ENCODE results near the gene MEIS3.
"Not testable (repeated sequence)": the region's sequence is repeated elsewhere in the genome, so short reads cannot be mapped to it uniquely, and the experiment has no call there.

The MEIS3 gene

GRCh38 chr19:47417107-47417745 lies 2.1 kb downstream of the MEIS3 start:
- DNase-seq (ENCODE audit: extremely low read depth in 1 of 2, low read depth in 1 of 2): no peak

DNA sequence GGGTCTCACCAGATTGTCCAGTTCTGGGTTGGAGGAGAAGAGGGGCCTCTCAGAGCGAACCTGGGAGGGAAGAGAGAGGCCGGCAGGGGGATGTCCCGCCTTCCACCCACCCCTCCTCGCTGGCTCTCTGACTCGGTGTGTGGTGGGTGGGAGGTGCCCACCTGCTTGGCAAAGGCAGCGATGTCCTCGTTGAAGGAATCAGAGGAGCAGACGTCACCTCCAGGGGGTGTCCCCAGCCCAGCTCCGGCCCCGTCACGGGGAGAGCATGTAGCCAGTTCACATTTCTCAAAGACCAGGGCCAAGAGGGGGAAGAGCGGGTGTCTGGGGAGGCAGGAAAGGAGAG lies 2.7 kb downstream of the MEIS3 start:
- no peak for DNase-seq (ENCODE audit: extremely low read depth in 1 of 2, low read depth in 1 of 2)

DNA sequence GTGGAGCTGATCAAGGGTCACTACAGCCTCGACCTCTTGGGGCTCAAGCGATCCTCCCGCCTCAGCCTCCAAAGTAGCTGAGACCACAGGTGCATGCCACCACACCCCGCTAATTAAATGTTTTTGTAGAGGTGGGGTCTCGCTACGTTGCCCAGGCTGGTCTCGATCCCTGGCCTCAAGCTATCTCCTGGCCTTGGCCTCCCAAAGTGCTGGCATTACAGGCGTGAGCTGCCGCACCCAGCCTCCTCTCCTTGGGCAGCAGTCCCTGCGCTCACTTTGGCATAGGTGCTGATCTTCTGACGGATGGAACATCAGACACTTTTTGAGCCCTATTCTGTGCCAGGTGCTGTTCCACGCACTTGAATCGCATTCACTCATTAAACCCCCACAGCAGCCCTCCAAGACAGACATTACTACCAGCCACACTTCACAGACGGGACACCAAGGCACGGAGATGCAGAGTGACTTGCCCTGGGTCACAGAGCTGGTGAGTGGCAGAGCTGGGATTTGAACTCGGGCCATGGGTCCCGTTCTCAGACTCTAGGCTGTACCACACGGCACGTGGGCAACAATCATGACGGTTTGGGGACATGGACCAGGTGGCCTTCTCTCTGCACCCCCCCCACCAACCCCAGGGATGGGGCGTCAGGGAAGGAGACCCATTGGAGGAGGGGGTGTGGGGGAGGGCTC lies 3.2 kb downstream of the MEIS3 start:
- no peak for DNase-seq (ENCODE audit: extremely low read depth in 1 of 2, low read depth in 1 of 2)

GRCh38 chr19:47414469-47414868 lies 4.9 kb downstream of the MEIS3 start:
- no peak for DNase-seq (ENCODE audit: extremely low read depth in 1 of 2, low read depth in 1 of 2)

- no peak for DNase-seq (ENCODE audit: extremely low read depth in 1 of 2, low read depth in 1 of 2)
Measured at GRCh38 chr19:47413941-47414340, 5.4 kb downstream of the MEIS3 start.

DNA sequence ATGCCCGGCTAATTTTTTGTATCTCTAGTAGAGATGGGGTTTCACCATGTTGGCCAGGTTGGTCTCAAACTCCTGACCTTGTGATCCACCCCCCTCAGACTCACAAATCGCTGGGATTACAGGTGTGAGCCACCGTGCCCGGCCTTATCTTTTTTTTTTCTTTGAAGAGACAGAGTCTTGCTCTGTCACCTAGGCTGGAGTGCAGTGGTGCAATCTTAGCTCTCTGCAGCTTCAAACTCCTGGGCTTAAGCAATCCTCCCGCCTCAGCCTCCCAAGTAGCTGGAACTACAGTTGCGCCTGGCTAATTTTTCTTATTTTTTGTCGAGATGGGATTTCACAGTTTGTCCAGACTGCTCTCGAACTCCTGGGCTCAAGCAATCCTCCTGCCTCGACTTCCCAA lies 7.6 kb downstream of the MEIS3 start:
- DNase-seq (ENCODE audit: extremely low read depth in 1 of 2, low read depth in 1 of 2): not testable (repeated sequence)

- no peak for DNase-seq (ENCODE audit: extremely low read depth in 1 of 2, low read depth in 1 of 2)
Measured at GRCh38 chr19:47411101-47411500, 8.2 kb downstream of the MEIS3 start.

DNA sequence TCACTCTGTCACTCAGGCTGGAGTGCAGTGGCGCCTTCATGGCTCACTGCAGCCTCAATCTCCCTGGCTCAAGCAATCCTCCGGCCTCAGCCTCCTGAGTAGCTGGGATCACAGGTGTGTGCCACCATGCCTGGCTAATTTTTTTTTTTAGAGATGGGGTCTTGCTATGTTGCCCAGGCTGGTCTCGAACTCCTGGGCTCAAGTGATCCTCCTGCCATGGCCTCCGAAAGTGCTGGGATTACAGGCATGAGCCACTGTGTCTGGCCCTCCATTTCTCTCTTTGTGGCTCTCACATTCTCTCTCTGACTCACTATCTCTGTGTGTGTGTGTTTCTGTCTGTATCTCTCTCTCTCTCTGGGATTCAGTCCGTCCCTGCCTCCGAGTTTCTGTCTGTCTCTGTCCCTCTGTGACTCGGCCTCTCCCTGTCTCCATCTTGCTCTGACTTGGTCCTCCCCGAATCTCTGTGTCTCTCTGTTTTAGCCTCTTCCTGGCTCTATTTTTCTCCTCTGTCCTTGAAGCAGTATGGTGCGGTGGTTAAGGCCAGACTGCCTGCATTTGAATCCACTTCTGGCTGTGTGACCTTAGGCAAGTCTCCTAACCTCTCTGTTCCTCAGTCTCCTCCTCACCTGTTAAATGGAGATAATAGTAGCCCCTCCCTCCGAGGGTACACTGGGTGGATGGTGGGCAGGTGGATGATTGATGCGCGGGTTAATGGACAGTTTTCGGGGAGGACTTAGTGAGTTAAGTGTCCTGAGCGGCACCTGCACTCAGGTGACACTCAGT lies 11.0 kb downstream of the MEIS3 start:
- no peak for DNase-seq (ENCODE audit: extremely low read depth in 1 of 2, low read depth in 1 of 2)

- DNase-seq (ENCODE audit: extremely low read depth in 1 of 2, low read depth in 1 of 2): no peak
Measured at GRCh38 chr19:47407417-47407774, 11.9 kb downstream of the MEIS3 start.

DNA sequence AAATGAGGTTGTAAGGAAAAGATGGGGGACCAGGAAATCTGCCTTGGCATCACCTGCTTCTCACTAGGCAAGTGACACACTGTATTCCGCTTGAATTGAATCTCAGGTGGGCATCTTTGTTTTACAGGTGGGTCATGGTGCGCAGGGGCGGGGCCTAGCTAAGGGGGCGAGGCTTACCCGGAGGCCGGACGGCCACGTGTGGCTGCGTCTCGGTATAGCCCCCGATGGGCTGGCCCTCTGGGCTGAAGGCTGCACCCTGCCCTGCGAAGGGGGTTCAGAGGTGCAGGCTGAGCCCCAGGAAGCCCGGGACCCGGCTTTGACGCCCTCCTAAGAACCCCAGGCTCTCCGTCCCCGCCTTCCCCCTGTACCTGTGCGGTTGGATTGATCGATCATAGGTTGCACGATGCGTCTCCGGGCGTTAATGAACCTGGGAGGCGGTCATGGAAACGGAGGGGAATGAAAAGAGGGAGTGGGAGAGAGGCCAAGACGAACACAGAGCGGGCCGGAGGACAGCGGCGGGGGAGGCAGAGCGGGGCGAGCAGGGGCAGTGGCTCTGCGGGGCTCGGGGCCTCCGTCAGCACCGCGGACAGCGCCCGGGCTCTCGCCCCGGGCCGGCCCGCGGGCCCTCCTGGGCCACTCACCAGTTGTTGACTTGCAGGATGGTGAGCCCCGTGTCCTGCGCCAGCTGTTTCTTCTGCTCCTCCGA lies 12.5 kb downstream of the MEIS3 start:
- DNase-seq (ENCODE audit: extremely low read depth in 1 of 2, low read depth in 1 of 2): no peak

- DNase-seq (ENCODE audit: extremely low read depth in 1 of 2, low read depth in 1 of 2): no peak
Measured at GRCh38 chr19:47405854-47406417, 13.4 kb downstream of the MEIS3 start.

DNA sequence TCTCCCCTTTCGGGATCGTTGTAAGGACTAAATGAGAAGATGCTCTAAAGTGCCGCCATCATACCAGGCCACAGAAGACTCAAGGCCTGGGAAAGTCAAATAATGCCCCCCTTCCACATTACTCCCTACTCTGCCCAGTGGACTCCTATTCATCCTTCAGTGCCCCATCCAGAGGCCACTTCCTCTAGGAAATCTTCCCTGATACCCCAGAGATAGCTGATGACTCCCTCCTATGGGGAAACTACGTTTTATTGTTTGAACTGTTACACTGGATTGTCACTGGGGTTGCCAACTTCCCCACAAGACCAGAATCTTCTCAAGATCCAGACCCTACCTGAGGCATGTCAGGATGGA lies 14.2 kb downstream of the MEIS3 start:
- no peak for DNase-seq (ENCODE audit: extremely low read depth in 1 of 2, low read depth in 1 of 2)

GRCh38 chr19:47404334-47405196 lies 14.8 kb downstream of the MEIS3 start:
- no peak for DNase-seq (ENCODE audit: extremely low read depth in 1 of 2, low read depth in 1 of 2)

- no peak for DNase-seq (ENCODE audit: extremely low read depth in 1 of 2, low read depth in 1 of 2)
Measured at GRCh38 chr19:47402504-47402903, 16.8 kb downstream of the MEIS3 start.

DNA sequence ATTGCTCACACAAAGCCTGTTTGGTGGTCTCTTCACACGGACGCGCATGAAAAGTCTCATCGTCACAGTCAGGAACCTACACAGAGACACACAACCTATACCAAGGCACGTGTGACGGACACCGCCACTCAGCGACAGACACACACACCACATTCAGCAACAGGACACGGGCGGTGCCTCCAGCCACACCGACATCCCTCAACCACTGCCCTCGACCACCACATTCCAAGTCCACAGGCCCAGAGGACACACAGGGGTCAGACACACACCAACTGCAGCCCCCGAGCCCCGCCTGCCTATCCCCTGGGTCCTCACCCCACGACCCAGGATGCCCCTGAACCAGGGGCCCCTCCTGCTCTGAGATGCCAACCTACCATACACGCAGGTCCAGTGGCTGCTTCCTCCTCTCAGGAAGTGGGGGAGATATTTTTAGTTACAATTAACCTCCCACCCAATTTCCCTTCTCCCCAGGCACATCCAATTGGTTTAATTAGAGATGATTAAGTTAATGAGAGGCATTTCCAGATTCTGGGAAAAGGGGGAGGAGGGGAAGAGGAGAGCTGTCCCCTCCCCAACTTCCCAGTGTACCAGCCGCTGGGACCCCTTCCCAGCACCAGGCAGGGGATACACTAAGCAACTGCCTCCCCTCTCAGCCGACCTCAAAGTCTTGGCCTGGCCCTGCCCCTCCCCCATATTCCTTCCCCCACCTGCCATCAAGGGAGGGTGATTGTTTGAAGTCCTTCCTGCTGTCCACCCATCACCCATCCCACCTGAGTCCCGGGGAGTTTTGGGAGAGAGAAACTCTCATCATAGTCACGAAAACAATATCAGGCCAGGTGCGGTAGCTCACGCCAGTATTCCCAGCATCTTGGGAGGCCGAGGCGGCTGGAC lies 20.4 kb downstream of the MEIS3 start:
- DNase-seq (ENCODE audit: extremely low read depth in 1 of 2, low read depth in 1 of 2): no peak

GRCh38 chr19:47391510-47392223 lies 27.7 kb downstream of the MEIS3 start:
- DNase-seq (ENCODE audit: extremely low read depth in 1 of 2, low read depth in 1 of 2): peak; percentile 50 to 62

GRCh38 chr19:47390533-47391488 lies 28.5 kb downstream of the MEIS3 start:
- no peak for DNase-seq (ENCODE audit: extremely low read depth in 1 of 2, low read depth in 1 of 2)

- no peak for DNase-seq (ENCODE audit: extremely low read depth in 1 of 2, low read depth in 1 of 2)
Measured at GRCh38 chr19:47389150-47389556, 30.2 kb downstream of the MEIS3 start.

All from stimulated activated CD8-positive, alpha-beta memory T cell treated with anti-CD3 and anti-CD28 coated beads, Interleukin-7, amount 100 ng/mL, for 48 hours (primary cell).